SHP77 (cell line): Measurements from ENCODE around the gene SVIP.

Source experiments
- DNase-seq, 2 experiments: peaks; one replicate each; lab custom pipeline; 2025; lab: John Stamatoyannopoulos, UW

SVIP gene

DNA sequence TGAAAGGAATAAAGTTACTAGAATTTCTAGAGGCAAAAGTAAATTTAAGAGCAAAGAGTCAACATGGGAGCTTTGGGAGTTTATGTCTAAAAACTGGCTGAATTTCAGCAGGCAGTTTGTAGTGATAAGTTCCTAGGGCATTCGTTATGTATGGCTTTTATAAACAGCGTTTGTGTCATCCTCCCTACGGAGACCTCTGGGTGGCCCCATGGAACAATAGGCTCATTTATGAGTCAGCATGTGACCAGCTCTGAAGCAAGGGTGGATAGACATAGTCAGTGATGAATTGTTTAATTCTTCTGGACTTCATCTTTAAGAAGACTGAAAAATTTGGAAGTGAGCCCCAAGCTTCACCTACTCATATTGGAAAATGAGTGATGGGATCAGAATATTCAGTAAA is 37.1 kb downstream of the SVIP start:
- DNase-seq = no peak

DNA sequence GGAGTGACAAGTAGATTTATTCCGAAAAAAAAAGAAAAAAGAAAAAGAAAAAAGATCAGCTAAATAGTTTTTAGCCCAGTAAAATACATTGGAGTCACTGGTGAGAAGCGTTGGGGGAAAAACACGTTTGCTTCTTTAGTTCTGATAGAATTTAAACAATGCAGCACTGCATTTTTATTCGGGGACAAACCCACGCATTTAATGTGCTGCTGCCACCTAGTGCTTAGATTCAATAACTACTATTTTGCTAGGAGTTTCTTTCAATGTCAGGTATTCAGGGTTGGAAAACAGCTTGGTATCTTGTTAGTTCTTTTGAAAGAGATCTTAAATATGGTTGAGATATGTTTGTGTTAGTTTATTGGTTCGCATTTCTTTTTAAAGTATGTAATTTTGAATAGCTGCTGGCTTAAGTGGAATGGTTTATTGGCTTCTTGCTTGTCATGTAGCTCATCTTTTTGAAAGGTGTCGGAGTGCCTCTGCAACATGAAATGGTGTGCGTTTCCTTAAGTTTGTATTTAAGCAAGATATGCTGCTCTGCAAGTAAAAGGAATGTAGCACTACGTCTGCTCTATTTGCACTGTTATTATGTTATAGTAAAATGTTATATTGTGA is 41.9 kb downstream of the SVIP start:
- no peak for DNase-seq

DNA sequence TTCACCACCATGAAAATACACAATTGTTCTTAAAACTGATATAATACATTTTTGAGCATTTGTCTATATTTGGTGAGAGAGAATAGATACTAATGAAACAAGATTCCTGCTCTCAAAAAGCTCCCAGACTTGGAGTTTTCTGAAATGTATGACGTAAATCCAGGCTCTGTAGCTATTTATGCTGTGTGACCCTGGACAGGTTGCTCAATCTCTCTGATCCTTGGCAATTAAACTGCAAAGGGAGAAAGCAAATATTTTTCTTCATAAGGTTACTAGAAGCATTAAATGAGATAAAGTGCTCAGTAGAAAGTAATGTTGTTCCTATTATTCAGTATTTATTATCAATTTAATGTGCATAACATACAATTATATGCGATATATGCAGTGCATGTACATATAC is 42.5 kb downstream of the SVIP start:
- no peak for DNase-seq

DNA sequence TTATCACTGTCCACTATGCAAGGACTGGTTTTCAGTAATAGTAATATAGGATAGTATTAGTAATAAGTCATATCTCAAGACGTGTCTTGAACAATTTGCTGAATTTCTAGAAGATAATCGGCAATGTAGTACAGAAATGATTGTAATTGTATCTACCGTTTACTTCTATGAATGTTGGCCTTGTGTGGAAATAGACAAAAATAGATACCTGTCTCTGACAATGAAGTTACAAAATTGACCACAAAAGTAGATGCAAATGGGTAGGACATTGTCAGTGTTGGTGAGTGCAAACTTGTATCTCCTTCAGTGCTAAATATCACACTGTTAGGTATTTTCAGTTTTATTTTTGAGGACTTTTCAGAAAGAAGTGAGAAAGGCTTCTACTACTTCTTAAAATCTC is 43.1 kb downstream of the SVIP start:
- DNase-seq = no peak

DNA sequence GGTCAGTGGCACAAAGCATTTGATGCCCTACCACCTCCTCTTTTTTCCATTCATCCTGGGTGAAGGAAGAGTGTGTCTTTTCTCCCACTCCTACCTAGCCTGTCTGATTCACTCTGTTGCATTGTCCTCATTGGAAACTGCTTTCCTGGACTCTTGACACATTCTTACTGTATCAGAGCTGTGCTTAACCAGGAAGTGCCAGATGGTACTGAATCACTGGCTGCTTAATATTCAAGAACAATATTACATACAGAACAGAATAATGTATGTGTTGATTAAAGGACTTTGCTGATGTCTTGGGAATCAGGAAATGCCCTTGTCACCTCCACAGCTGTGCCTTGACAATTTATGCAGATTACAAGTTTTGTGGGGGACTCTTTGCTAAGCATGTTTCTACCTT is 44.4 kb downstream of the SVIP start:
- DNase-seq = no peak

DNA sequence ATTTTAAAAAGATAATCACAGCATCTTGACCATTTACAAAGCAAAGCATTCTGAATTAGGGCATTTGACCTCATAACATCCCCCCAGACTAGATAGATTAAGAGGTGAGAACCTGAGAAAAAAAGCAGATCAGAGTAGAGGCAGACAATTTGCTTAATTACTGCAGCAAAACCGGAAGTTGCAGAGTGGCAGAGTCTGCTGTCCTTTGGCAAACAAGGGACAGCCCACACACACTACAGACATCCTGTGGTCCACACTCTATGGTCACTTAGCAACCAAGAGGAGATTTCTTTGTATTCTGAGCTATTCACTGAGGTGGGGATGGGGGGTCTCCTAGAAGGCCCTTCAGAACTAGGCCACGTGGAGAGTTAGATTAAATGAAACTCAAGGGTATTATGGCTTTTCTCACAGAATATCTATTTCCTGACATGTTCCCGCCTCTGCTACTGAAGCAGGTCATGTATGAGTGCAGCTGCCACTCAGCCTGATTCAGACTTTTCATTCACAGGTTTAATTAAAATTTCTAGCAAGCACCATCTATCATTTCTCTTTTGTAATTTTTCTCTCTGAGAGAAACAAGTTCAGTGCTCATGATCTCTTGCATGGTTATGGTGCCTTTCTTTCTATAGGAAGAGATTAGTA is 48.5 kb downstream of the SVIP start:
- DNase-seq = no peak

DNA sequence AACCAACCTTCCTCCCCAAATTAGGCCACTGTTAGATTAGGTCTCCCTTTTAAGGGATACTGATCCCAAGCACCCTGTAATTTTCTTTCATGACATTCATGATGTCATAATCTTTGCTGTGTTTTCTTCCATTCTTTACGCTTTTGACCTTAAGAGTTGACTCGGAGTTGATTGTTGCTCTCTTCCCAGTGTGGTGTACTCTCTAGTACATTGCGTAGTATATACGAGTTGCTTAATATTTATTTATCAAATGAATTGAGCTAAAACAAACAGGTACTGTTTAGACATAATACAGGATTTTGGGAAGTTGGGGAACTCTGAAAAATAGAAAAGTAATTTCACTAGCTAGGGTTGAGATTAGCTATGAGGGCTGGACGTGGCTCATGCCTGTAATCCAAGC is 49.8 kb downstream of the SVIP start:
- DNase-seq = no peak

DNA sequence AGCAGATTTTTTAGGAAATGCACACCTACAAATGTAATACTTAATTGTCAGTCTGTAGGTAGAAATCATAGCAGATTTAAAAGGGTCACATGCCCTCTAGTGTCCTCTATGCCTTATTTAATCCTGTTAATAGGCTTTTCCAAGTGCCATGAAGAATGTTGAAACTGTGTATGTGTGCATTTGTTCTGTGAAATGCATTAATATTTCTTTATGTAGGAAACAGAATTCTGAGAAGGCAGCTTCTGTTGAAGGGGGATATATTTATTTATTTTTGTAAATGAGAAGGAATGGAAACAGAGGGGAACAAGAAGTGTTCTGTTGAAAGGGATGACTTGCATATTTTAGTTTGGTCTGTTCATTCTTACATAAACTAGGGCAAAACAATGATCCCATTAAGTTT is 51.0 kb downstream of the SVIP start:
- DNase-seq = no peak

DNA sequence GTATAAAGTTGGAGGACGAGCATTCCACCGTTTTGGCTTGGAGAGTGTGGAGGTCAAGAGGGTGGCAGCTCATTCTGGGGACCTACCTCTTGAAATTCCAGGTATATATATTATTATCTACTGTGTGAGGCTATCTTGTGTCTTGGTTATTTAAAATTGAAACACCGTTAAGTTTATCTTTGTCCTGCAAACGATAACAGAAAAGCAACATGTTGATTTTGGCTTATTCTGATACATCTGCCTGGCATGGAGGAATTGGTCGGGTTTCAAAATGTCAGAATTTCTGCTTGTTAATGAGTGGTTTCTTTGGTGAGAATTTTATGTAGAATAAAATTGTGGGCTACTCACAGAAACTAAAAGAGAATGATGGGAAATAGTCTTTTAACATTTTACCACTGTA is 54.4 kb downstream of the SVIP start:
- no peak for DNase-seq

DNA sequence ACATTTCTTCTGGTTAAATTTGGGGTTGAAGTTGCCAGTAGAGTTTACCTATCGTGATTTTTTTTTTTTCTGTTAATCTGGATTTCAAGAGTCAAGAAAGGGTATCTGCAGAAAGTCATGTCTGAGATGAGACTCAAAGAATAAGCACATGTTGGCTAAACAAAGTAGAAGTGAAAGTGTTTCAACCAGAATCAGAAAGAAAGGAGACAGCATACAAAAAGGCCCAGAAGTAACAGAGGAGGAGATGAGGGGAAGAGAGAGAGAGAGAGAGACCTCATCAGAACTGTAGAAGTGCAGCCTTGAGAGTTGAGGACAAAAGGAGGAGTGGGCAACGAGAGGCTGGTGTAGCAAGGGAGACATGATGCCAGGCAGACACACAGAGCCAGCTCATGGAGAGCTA is 54.9 kb downstream of the SVIP start:
- no peak for DNase-seq

DNA sequence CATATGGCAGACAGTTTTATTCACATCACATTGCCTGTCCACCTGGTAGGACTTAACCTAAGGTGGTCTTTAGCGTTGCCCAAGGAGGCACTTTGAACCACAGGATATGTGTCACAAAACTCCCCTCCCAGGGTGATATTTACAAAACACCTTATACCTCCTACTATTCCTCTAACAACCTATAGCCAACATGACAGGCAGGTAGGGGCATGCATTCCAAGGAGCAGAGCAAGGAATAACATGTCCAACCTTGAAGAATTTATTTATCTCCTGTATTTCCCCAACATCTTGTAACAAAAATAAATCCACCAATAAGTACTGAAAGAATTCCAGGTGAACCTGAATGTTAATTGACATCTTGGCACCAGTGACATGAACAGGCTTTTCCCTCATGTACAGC is 60.5 kb downstream of the SVIP start:
- DNase-seq = no peak
